GM12865 (cell line): ENCODE results near the gene CREB5.

Experiments
- DNase-seq: peaks from one replicate; pipeline ENCODE4 v3.0.0; 2010; ENCODE audit warnings: low read depth
- H3K4me3 ChIP-seq: 2 replicates; pipeline ENCODE4 v1.5.1; 2011; ENCODE audit warnings: mild to moderate bottlenecking, low read depth, low read length, control low read depth
- CTCF ChIP-seq: IDR thresholded peaks from 2 replicates; pipeline ENCODE4 v1.5.1; 2011; ENCODE audit warnings: low read length, control low read depth, low read depth, inconsistent platforms; ENCODE audit not compliant: insufficient read depth; ENCODE audit errors: missing control alignments

Gene CREB5

GRCh38 chr7:28433039-28433438 is 20.7 kb downstream of the CREB5 start:
- no peak for TF ChIP-seq CTCF
- DNase-seq: no peak
- no peak overlapping the region for H3K4me3 ChIP-seq

GRCh38 chr7:28433699-28434219 is 21.4 kb downstream of the CREB5 start:
- no peak for TF ChIP-seq CTCF
- no peak overlapping the region for H3K4me3 ChIP-seq
- peak; percentile 27 for DNase-seq

GRCh38 chr7:28434510-28434909 is 22.2 kb downstream of the CREB5 start:
- H3K4me3 ChIP-seq: no peak overlapping the region
- TF ChIP-seq CTCF: no peak
- no peak for DNase-seq

GRCh38 chr7:28435152-28435551 is 22.8 kb downstream of the CREB5 start:
- H3K4me3 ChIP-seq: no peak overlapping the region
- DNase-seq: no peak
- TF ChIP-seq CTCF: no peak

- TF ChIP-seq CTCF: no peak
- H3K4me3 ChIP-seq: no peak overlapping the region
- DNase-seq: peak; percentile 24
Observed at GRCh38 chr7:28435732-28436378, 23.5 kb downstream of the CREB5 start.

GRCh38 chr7:28440055-28440601 is 27.8 kb downstream of the CREB5 start:
- no peak for DNase-seq
- no peak for TF ChIP-seq CTCF
- H3K4me3 ChIP-seq: no peak overlapping the region
